ENCODE measurements around the gene PLA2G2C.

The PLA2G2C gene

DNA sequence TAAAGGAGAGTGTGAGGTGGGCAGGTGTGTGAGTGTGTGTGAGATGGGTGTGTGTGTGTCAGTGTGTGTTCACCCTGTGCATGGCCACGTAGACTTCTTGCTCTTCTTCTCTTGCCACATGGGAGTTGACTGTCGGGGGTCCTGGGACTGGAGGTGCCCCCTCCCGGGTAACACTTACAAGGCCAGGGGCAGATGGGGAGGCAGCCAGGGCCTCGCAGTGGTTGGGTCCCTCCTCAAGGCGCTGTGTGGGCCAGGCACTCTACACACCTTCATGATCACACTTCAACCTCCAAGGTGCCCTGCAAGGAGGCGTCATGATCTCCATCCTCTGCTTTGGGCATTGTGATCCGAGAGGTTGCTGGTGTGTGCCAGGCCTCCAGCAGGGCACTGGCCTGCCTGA is 44.9 kb downstream of the PLA2G2C start:
- ChIA-PET POLR2A (no interaction called here), CTCF (no interaction called here)
- no peak for DNase-seq (ENCODE audit: extremely low spot score)
- TF ChIP-seq SUZ12 (IDR thresholded peaks at IDR 0.05): no peak
- no peak for TF ChIP-seq LEF1 (IDR thresholded peaks at IDR 0.05; ENCODE audit: borderline replicate concordance)
- no peak for TF ChIP-seq ELF4 (IDR thresholded peaks at IDR 0.05)
- TF ChIP-seq FOXA1 (IDR thresholded peaks at IDR 0.05): no peak
- no peak for TF ChIP-seq ARNT (IDR thresholded peaks at IDR 0.05)
- TF ChIP-seq SP1 (IDR thresholded peaks at IDR 0.05): no peak
- no peak for TF ChIP-seq HDGF (IDR thresholded peaks at IDR 0.05; ENCODE audit: borderline replicate concordance)
- TF ChIP-seq L3MBTL2 (conservative IDR thresholded peaks at IDR 0.05): no peak
- no peak for TF ChIP-seq TARDBP (IDR thresholded peaks at IDR 0.05)
- TF ChIP-seq BHLHE40 (IDR thresholded peaks at IDR 0.05; ENCODE audit: borderline replicate concordance): no peak
- no peak for TF ChIP-seq FOXM1 (IDR thresholded peaks at IDR 0.05; ENCODE audit: borderline replicate concordance)
- TF ChIP-seq, protein P1, sequence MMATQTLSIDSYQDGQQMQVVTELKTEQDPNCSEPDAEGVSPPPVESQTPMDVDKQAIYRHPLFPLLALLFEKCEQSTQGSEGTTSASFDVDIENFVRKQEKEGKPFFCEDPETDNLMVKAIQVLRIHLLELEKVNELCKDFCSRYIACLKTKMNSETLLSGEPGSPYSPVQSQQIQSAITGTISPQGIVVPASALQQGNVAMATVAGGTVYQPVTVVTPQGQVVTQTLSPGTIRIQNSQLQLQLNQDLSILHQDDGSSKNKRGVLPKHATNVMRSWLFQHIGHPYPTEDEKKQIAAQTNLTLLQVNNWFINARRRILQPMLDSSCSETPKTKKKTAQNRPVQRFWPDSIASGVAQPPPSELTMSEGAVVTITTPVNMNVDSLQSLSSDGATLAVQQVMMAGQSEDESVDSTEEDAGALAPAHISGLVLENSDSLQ (IDR thresholded peaks at IDR 0.05): no peak
- TF ChIP-seq FOXK2 (IDR thresholded peaks at IDR 0.05): no peak
- no peak for TF ChIP-seq CTBP1 (IDR thresholded peaks at IDR 0.05; ENCODE audit: borderline replicate concordance)
- TF ChIP-seq NFRKB (IDR thresholded peaks at IDR 0.05): no peak
- TF ChIP-seq ZNF384 (IDR thresholded peaks at IDR 0.05): no peak

DNA sequence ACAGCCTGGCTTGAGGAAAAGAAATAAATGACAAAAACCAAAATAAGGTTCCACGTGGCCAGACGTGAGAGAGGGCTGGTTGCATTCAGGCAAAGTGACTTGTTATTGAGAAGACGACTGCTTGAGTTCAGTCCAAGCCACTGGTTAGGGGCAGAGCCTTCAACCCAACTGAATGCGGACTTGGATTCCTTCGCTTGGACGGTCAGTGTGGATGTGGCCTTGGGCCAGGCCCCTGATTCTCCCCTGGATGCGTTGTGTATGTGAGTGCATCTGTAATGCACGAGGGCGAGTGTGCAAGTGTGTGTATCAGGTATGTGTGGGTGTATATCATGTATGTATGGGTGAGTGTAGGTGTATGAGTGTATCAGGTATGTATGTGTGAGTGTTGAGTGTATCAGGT is 45.3 kb downstream of the PLA2G2C start:
- no peak for TF ChIP-seq HDGF (IDR thresholded peaks at IDR 0.05; ENCODE audit: borderline replicate concordance)
- no peak for TF ChIP-seq ELF4 (IDR thresholded peaks at IDR 0.05)
- TF ChIP-seq FOXK2 (IDR thresholded peaks at IDR 0.05): no peak
- no peak for TF ChIP-seq L3MBTL2 (conservative IDR thresholded peaks at IDR 0.05)
- no peak for TF ChIP-seq LEF1 (IDR thresholded peaks at IDR 0.05; ENCODE audit: borderline replicate concordance)
- TF ChIP-seq FOXM1 (IDR thresholded peaks at IDR 0.05; ENCODE audit: borderline replicate concordance): no peak
- TF ChIP-seq ZNF384 (IDR thresholded peaks at IDR 0.05): no peak
- no peak for TF ChIP-seq BHLHE40 (IDR thresholded peaks at IDR 0.05; ENCODE audit: borderline replicate concordance)
- ChIA-PET CTCF (no interaction called here), POLR2A (no interaction called here)
- DNase-seq (ENCODE audit: extremely low spot score): no peak

DNA sequence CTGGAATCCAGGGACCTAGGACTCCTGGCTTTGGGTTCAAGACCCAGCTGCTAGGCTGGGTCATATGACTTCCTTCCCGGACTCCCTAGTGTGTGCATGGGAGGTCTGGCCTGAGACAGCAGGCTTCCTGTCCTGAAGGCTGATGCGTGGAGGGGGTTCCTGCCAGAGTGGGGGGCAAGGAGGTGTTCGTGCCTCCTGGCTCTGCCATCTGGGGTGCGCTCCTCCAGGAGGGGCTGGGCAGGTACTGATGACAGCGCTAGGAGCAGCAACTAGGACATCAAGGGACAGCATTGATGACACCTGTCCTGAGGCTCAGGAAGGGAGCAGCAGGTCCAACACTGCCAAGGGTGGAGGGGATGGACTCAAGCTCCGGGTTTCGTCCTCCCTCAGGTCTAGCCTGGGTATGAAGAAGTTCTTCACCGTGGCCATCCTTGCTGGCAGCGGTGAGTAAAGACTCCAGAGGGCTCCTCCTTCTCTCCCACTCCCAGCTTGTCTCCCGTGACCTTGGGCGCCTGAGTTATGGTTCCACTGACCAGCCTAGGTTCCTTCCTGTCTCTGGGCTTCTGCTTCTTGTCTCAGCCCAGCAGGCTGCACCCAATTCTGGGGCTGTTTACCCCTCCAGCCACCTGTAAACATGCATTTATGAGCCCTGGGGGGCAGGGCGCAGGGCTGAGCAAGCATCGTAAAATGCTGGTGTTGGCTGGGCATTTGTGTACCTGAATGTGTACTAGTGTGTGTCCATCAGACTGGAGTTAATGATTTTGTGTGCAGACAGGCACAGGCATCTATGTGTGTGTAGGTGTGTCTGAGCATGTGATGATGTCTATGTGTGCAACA is 46.3 kb downstream of the PLA2G2C start:
- no peak for DNase-seq (ENCODE audit: extremely low spot score)
- ChIA-PET CTCF (interaction anchor here (0.6 kb wide), 1 partner anchor 66 kb away, joined by 4 read pairs; no protein-coding TSS in a partner anchor), POLR2A (no interaction called here)
- TF ChIP-seq ZNF384 (IDR thresholded peaks at IDR 0.05) (no peak), ARNT (IDR thresholded peaks at IDR 0.05) (no peak), ELF4 (IDR thresholded peaks at IDR 0.05) (no peak), LEF1 (IDR thresholded peaks at IDR 0.05; ENCODE audit: borderline replicate concordance) (no peak), HDGF (IDR thresholded peaks at IDR 0.05; ENCODE audit: borderline replicate concordance) (no peak), SP1 (IDR thresholded peaks at IDR 0.05) (no peak), FOXM1 (IDR thresholded peaks at IDR 0.05; ENCODE audit: borderline replicate concordance) (no peak), SUZ12 (IDR thresholded peaks at IDR 0.05) (no peak), FOXA1 (IDR thresholded peaks at IDR 0.05) (no peak), NFRKB (IDR thresholded peaks at IDR 0.05) (no peak), FOXK2 (IDR thresholded peaks at IDR 0.05) (no peak), L3MBTL2 (conservative IDR thresholded peaks at IDR 0.05) (no peak), TARDBP (IDR thresholded peaks at IDR 0.05) (no peak), BHLHE40 (IDR thresholded peaks at IDR 0.05; ENCODE audit: borderline replicate concordance) (no peak), CTBP1 (IDR thresholded peaks at IDR 0.05; ENCODE audit: borderline replicate concordance) (no peak)
- TF ChIP-seq, protein P1 (IDR thresholded peaks at IDR 0.05): no peak

DNA sequence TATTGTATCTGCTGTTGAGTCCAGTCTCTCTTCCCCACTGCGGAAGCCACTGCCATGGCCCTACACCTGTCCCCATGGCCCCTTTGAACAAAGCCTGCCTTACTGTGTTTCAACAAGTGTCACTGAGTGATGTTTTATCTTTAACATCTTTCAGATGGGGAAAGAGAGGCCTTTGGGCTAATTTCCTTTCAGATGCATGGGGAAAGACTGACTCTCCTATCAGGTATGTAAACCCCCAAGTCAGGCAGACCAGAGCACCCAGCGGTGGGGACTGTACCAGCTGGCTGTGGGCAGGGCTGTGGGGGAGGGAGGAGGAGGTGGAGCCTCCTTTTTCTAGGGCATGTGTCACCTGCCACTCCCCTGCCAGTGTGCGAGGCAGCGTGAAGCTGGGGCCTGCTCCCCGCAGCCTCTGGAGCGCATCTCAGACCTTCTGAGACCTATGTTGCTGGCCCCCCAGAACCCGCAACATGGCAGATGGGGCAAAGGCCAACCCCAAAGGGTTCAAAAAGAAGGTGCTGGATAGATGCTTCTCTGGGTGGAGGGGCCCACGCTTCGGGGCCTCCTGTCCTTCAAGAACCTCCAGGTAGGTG is 47.3 kb downstream of the PLA2G2C start, which contains the start of gene PLA2G2F:
Gene PLA2G2F (plus strand): TSS at position 363 of the 590 bp plus-strand sequence. CDS start 105 bp downstream, at position 468.
- POLR2A ChIA-PET: no interaction called here
- no peak for DNase-seq (ENCODE audit: extremely low spot score)
- no peak for TF ChIP-seq ARNT (IDR thresholded peaks at IDR 0.05)
- no peak for TF ChIP-seq SUZ12 (IDR thresholded peaks at IDR 0.05)
- TF ChIP-seq NFRKB (IDR thresholded peaks at IDR 0.05): no peak
- no peak for TF ChIP-seq FOXK2 (IDR thresholded peaks at IDR 0.05)
- no peak for TF ChIP-seq TARDBP (IDR thresholded peaks at IDR 0.05)
- no peak for TF ChIP-seq FOXM1 (IDR thresholded peaks at IDR 0.05; ENCODE audit: borderline replicate concordance)
- CTCF ChIA-PET: no interaction called here

DNA sequence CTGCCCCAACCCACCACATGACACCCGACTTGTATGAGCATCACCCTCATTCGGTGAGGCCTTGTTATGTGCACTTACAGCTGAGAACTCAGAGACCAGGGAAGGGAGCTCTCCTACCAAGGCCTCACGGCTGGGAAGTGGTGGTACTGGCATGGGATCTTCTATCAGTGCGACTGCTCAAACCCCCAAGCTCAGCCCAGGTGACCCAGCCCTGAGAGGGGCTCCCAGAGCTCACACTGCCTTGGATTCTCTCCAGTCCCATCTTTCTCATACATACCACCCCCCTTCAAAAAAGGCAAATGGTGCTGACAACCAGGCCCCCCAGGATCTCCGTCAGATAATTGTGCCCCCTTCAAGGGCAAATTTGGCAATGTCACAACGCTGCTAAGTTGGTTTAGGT is 48.0 kb downstream of the PLA2G2C start:
- CTCF ChIA-PET: interaction anchor here (0.5 kb wide), 1 partner anchor 219 kb away, joined by 3 read pairs; no protein-coding TSS in a partner anchor
- POLR2A ChIA-PET: no interaction called here
- no peak for DNase-seq (ENCODE audit: extremely low spot score)
- TF ChIP-seq ELF4 (IDR thresholded peaks at IDR 0.05) (no peak), L3MBTL2 (conservative IDR thresholded peaks at IDR 0.05) (no peak), TARDBP (IDR thresholded peaks at IDR 0.05) (no peak), ZNF384 (IDR thresholded peaks at IDR 0.05) (no peak), SUZ12 (IDR thresholded peaks at IDR 0.05) (no peak)

GRCh38 chr1:20137604-20138003 is 48.7 kb downstream of the PLA2G2C start:
- ChIA-PET CTCF (no interaction called here), POLR2A (no interaction called here)
- no peak for TF ChIP-seq L3MBTL2 (conservative IDR thresholded peaks at IDR 0.05)
- no peak for TF ChIP-seq ELF4 (IDR thresholded peaks at IDR 0.05)
- no peak for TF ChIP-seq LEF1 (IDR thresholded peaks at IDR 0.05; ENCODE audit: borderline replicate concordance)
- no peak for TF ChIP-seq BHLHE40 (IDR thresholded peaks at IDR 0.05; ENCODE audit: borderline replicate concordance)
- TF ChIP-seq SP1 (IDR thresholded peaks at IDR 0.05): no peak
- TF ChIP-seq HDGF (IDR thresholded peaks at IDR 0.05; ENCODE audit: borderline replicate concordance): no peak
- TF ChIP-seq ARNT (IDR thresholded peaks at IDR 0.05): no peak
- TF ChIP-seq SUZ12 (IDR thresholded peaks at IDR 0.05): no peak
- TF ChIP-seq FOXM1 (IDR thresholded peaks at IDR 0.05; ENCODE audit: borderline replicate concordance): no peak
- TF ChIP-seq FOXA1 (IDR thresholded peaks at IDR 0.05): no peak
- no peak for TF ChIP-seq TARDBP (IDR thresholded peaks at IDR 0.05)
- no peak for TF ChIP-seq CTBP1 (IDR thresholded peaks at IDR 0.05; ENCODE audit: borderline replicate concordance)
- TF ChIP-seq NFRKB (IDR thresholded peaks at IDR 0.05): no peak
- TF ChIP-seq ZNF384 (IDR thresholded peaks at IDR 0.05): no peak
- TF ChIP-seq, protein P1 (IDR thresholded peaks at IDR 0.05): no peak
- TF ChIP-seq FOXK2 (IDR thresholded peaks at IDR 0.05): no peak
- no peak for DNase-seq (ENCODE audit: extremely low spot score)
